Measurements from ENCODE around the gene RUVBL1. TPM values are rescaled to one million over a fixed set of nuclear protein-coding genes. Genes with fewer than 3 reads are reported as not detected.

The RUVBL1 gene
- total and polyA plus RNA-seq, 10 of the 15 experiments (the other 5 are each of a cell fraction or from before 2014, with no cell fraction given): 15.2 to 142 (median 84.2) TPM

DNA sequence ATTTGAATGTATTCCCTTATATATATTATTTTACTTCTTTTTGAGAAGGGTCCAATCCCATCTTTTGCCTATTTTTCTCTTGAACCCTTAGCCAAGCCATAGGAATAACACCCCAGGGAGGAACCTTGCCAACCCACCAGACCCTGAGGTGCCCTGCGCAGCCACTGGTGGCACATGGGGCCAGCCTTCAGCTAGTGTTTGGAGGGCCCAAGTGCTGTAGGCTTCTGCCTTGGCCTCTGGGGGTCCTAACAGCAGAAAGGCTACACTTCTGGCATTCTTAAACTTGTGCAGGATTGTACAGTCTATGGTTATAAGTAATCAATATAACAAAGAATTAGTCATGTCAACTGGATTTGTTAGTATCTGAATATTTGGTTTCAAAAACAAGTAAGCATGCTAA lies 34.5 kb downstream of the RUVBL1 start (continued):
- TF ChIP-seq, protein P1, sequence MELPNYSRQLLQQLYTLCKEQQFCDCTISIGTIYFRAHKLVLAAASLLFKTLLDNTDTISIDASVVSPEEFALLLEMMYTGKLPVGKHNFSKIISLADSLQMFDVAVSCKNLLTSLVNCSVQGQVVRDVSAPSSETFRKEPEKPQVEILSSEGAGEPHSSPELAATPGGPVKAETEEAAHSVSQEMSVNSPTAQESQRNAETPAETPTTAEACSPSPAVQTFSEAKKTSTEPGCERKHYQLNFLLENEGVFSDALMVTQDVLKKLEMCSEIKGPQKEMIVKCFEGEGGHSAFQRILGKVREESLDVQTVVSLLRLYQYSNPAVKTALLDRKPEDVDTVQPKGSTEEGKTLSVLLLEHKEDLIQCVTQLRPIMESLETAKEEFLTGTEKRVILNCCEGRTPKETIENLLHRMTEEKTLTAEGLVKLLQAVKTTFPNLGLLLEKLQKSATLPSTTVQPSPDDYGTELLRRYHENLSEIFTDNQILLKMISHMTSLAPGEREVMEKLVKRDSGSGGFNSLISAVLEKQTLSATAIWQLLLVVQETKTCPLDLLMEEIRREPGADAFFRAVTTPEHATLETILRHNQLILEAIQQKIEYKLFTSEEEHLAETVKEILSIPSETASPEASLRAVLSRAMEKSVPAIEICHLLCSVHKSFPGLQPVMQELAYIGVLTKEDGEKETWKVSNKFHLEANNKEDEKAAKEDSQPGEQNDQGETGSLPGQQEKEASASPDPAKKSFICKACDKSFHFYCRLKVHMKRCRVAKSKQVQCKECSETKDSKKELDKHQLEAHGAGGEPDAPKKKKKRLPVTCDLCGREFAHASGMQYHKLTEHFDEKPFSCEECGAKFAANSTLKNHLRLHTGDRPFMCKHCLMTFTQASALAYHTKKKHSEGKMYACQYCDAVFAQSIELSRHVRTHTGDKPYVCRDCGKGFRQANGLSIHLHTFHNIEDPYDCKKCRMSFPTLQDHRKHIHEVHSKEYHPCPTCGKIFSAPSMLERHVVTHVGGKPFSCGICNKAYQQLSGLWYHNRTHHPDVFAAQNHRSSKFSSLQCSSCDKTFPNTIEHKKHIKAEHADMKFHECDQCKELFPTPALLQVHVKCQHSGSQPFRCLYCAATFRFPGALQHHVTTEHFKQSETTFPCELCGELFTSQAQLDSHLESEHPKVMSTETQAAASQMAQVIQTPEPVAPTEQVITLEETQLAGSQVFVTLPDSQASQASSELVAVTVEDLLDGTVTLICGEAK (IDR thresholded peaks at IDR 0.05; ENCODE audit: borderline replicate concordance): no peak
- TF ChIP-seq, protein P2, sequence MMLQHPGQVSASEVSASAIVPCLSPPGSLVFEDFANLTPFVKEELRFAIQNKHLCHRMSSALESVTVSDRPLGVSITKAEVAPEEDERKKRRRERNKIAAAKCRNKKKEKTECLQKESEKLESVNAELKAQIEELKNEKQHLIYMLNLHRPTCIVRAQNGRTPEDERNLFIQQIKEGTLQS (IDR thresholded peaks at IDR 0.05; ENCODE audit: borderline replicate concordance, extremely low read depth, low read depth, low read length): no peak
- TF ChIP-seq SREBF1 (IDR thresholded peaks at IDR 0.05; ENCODE audit: low read length): no peak
- no peak for TF ChIP-seq SPI1 (IDR thresholded peaks at IDR 0.05; ENCODE audit: borderline replicate concordance, insufficient read depth, low read depth, low read length)
- no peak for TF ChIP-seq MEF2A (IDR thresholded peaks at IDR 0.05; ENCODE audit: insufficient read depth, low read depth, low read length)

DNA sequence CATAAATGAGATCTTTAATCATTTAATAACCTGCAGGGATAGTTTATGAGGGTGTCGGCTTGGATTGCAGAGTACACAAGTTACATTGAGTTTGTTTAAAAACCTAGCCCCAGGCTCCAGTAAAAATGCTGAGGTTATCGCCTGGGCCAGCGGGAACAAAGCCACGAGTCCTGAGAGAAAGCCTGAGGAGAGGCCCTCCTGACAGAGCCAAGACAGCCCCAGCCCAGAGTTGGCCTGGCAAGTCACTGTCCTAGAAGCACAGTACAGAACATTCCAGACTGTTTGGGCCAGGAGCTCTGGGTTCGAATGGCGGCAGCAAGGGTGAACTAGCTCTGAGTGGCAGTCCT lies 39.0 kb downstream of the RUVBL1 start:
- RAD21 ChIA-PET (ENCODE audit: unreplicated experiment): no interaction called here
- Histone ChIP-seq H3K79me2 (ENCODE audit: control insufficient read depth, insufficient read depth, low read length) (no peaks in the 10 kb centered on the region), H3K9me3 (replicated peaks; ENCODE audit: control insufficient read depth, insufficient read depth, low read length) (no peaks in the 10 kb centered on the region), H3K27ac (ENCODE audit: control insufficient read depth, insufficient read depth) (no peak overlapping the region), H3K4me3 (no peak overlapping the region), H3K9ac (ENCODE audit: control insufficient read depth, insufficient read depth, low read length) (no peak overlapping the region), H3K36me3 (ENCODE audit: control insufficient read depth in 2 of 2, insufficient read depth in 2 of 2, low read length in 1 of 2) (peaks cover 6 to 26% of the 10 kb centered on the region in 2 experiments; a peak in 3 of 4 replicates), H3K27me3 (replicated peaks in 1 of 2; ENCODE audit: control insufficient read depth in 2 of 2, insufficient read depth in 2 of 2, low read length in 1 of 2) (no peaks in the 10 kb centered on the region), H2AFZ (ENCODE audit: control insufficient read depth, low read depth, low read length) (no peak overlapping the region), H3K4me1 (ENCODE audit: control insufficient read depth, insufficient read depth, low read length) (no peaks in the 10 kb centered on the region), H3K4me2 (ENCODE audit: control insufficient read depth, insufficient read depth) (no peak overlapping the region), H4K20me1 (ENCODE audit: control insufficient read depth, insufficient read depth) (no peaks in the 10 kb centered on the region)
- WGBS (ENCODE audit: insufficient coverage, insufficient replicate concordance, low lambda C conversion rate, missing lambda C conversion rate): 93% methylated on average over 6 of the region's 6 CpGs
- intact Hi-C loops (cut with micrococcal nuclease; ENCODE audit: unreplicated experiment) (no loop called here), in situ Hi-C loops (cut with MboI) (loop anchor here (25.0 kb wide), 1 partner anchor 528 kb away; no protein-coding TSS in a partner anchor)
- BruUV-seq (replicated peaks): no TSS peak
- FAIRE-seq (no peak), ATAC-seq (no peak), DNase-seq (ENCODE audit: low read depth, low spot score) (no peak)
- CTCF ChIA-PET: interaction anchor here (1.7 kb wide), 1 partner anchor 9 kb away, joined by 4 read pairs; no protein-coding TSS in a partner anchor
- POLR2A ChIA-PET: no interaction called here
- SMC1A ChIA-PET (ENCODE audit: uncharacterized antibody, unreplicated experiment): no interaction called here
- TF ChIP-seq CREB1 (IDR thresholded peaks at IDR 0.05; ENCODE audit: low read depth) (no peak), POU2F2 (IDR thresholded peaks at IDR 0.05; ENCODE audit: borderline replicate concordance, low read depth, low read length) (no peak), ZSCAN29 (IDR thresholded peaks at IDR 0.05) (no peak), ZZZ3 (IDR thresholded peaks at IDR 0.05; ENCODE audit: control insufficient read depth, insufficient read length, low read depth) (no peak), RAD51 (IDR thresholded peaks at IDR 0.05) (no peak), SUPT20H (IDR thresholded peaks at IDR 0.05; ENCODE audit: borderline replicate concordance, control insufficient read depth, low read depth, low read length) (no peak), PML (IDR thresholded peaks at IDR 0.05; ENCODE audit: low read length) (no peak), POLR2AphosphoS5 (IDR thresholded peaks at IDR 0.05; ENCODE audit: low read length) (no peak), NR2C2 (IDR thresholded peaks at IDR 0.05; ENCODE audit: borderline replicate concordance, control insufficient read depth, insufficient read length, low read depth) (no peak)
- TF ChIP-seq, protein P3, sequence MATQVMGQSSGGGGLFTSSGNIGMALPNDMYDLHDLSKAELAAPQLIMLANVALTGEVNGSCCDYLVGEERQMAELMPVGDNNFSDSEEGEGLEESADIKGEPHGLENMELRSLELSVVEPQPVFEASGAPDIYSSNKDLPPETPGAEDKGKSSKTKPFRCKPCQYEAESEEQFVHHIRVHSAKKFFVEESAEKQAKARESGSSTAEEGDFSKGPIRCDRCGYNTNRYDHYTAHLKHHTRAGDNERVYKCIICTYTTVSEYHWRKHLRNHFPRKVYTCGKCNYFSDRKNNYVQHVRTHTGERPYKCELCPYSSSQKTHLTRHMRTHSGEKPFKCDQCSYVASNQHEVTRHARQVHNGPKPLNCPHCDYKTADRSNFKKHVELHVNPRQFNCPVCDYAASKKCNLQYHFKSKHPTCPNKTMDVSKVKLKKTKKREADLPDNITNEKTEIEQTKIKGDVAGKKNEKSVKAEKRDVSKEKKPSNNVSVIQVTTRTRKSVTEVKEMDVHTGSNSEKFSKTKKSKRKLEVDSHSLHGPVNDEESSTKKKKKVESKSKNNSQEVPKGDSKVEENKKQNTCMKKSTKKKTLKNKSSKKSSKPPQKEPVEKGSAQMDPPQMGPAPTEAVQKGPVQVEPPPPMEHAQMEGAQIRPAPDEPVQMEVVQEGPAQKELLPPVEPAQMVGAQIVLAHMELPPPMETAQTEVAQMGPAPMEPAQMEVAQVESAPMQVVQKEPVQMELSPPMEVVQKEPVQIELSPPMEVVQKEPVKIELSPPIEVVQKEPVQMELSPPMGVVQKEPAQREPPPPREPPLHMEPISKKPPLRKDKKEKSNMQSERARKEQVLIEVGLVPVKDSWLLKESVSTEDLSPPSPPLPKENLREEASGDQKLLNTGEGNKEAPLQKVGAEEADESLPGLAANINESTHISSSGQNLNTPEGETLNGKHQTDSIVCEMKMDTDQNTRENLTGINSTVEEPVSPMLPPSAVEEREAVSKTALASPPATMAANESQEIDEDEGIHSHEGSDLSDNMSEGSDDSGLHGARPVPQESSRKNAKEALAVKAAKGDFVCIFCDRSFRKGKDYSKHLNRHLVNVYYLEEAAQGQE (IDR thresholded peaks at IDR 0.05; ENCODE audit: low read depth, low read length): no peak
